Measurements from ENCODE around the gene TMEM165.

TMEM165 gene

DNA sequence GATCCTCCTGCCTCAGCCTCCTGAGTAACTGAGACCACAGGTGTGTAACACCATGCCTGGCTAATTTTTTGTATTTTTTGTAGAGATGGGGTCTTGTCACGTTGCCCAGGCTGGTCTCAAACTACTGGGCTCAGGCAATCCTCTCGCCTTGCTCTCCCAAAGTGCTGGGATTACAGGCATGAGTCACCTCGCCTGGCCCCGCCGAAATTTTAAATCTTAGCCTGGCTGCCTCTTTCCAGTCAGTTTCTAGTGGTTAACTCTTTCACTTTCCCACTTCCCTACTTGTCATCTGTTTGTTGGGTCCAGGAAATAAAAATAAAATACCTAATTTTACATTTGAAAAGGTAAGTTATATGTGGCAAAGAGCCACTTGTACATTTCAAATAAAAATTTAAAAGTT is 62.4 kb downstream of the TMEM165 start:
- no peak for DNase-seq (ENCODE audit: low read depth, low spot score)

DNA sequence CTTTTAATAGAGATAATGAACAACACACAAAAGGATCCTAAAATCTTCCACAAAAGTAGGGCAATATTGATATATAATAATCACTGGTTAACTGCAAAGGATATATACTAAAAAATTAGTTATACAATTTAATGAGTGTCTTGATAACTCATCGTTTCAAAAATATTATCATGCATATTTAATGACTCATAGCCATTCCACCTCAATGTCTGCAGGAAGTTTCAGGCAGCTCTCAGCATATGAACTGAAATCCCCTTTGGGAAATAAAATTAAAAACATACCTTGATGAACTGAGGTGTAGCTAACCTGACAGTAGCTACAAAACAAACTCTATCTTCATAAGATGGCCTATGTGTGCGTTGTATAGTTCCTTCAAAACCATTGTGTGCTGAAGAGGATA is 62.9 kb downstream of the TMEM165 start:
- no peak for DNase-seq (ENCODE audit: low read depth, low spot score)

GRCh38 chr4:55466001-55466400 is 70.2 kb downstream of the TMEM165 start:
- no peak for DNase-seq (ENCODE audit: low read depth, low spot score)

- DNase-seq (ENCODE audit: low read depth, low spot score): no peak
Measured at GRCh38 chr4:55468724-55469123, 73.0 kb downstream of the TMEM165 start.

- no peak for DNase-seq (ENCODE audit: low read depth, low spot score)
Measured at GRCh38 chr4:55469979-55470378, 74.2 kb downstream of the TMEM165 start.

All from iPS DF 19.7 (cell line).